H1 (cell line): ENCODE results near the gene PTPN1. TPM values are rescaled to one million over a fixed set of nuclear protein-coding genes. Genes with fewer than 3 reads are reported as not detected.

Experiments
- CTCF ChIA-PET: fragments of 300-600 bp; sonication (Branson Sonifier 250); formaldehyde crosslinking; loops from one replicate; lab custom pipeline; 2021; ENCODE audit not compliant: partially characterized antibody; lab: Charles Lee
- POLR2A ChIA-PET: fragments of 300-600 bp; sonication (Branson Sonifier 250); formaldehyde crosslinking; loops from one replicate; lab custom pipeline; 2021; ENCODE audit warnings: inconsistent platforms; ENCODE audit not compliant: partially characterized antibody; lab: Charles Lee
- DNase-seq, 2 experiments: peaks; one replicate each; pipeline versions ENCODE4 v3.0.0 to v3.0.0-alpha.2; 2010 to 2022; ENCODE audit warnings: low spot score in 2 of 2, low read depth in 1 of 2, mixed read lengths in 1 of 2
- FAIRE-seq: peaks from 2 replicates; lab custom pipeline; 2011; peaks lifted over from hg19 to GRCh38; lab: Jason Lieb, UNC
- H2AFZ ChIP-seq: 2 replicates; pipeline ENCODE4 v1.8.1; 2012; ENCODE audit warnings: low read length, inconsistent platforms
- H2AK5ac ChIP-seq: 2 replicates; pipeline ENCODE4 v1.6.1; 2013; ENCODE audit warnings: low read depth, low read length
- H2BK120ac ChIP-seq: replicated peaks from 2 replicates; pipeline ENCODE3; 2013; ENCODE audit warnings: low read depth, low read length, inconsistent platforms
- H2BK12ac ChIP-seq: 2 replicates; pipeline ENCODE4 v1.6.1; 2013; ENCODE audit warnings: low read depth, low read length
- H2BK15ac ChIP-seq: 2 replicates; pipeline ENCODE4 v1.6.1; 2013; ENCODE audit warnings: low read length
- H2BK20ac ChIP-seq: 2 replicates; pipeline ENCODE4 v1.6.1; 2013; ENCODE audit warnings: low read length
- H2BK5ac ChIP-seq: 2 replicates; pipeline ENCODE4 v1.6.1; 2013; ENCODE audit warnings: low read depth, low read length
- H3K14ac ChIP-seq: 2 replicates; pipeline ENCODE4 v1.6.1; 2013; ENCODE audit warnings: inconsistent platforms; ENCODE audit not compliant: insufficient read length
- H3K18ac ChIP-seq: 2 replicates; pipeline ENCODE4 v1.6.1; 2013; ENCODE audit warnings: low read length; ENCODE audit errors: extremely low read depth
- H3K23ac ChIP-seq: 2 replicates; pipeline ENCODE4 v1.6.1; 2013; ENCODE audit warnings: inconsistent platforms; ENCODE audit not compliant: insufficient read length
- H3K23me2 ChIP-seq: 2 replicates; pipeline ENCODE4 v1.6.1; 2013; ENCODE audit warnings: low read depth, low read length
- H3K27ac ChIP-seq: 2 replicates; pipeline ENCODE4 v1.6.1; 2011; ENCODE audit warnings: low read depth, low read length, inconsistent platforms
- H3K27me3 ChIP-seq, 4 experiments: replicated peaks in 1 of 4; 1 replicate in 1 of 4; 2 replicates in 3 of 4; pipeline versions ENCODE4 v1.6.1 to v1.8.1; 2011 to 2013; ENCODE audit warnings: low read length in 3 of 4, mild to moderate bottlenecking in 3 of 4, inconsistent platforms in 2 of 4, mixed read lengths in 2 of 4, moderate library complexity in 1 of 4; ENCODE audit not compliant: control insufficient read depth in 3 of 4, insufficient read depth in 3 of 4; ENCODE audit errors: extremely low read depth in 1 of 4
- H3K36me3 ChIP-seq, 4 experiments: 2 replicates each; pipeline versions ENCODE4 v1.6.1 to v1.8.1; 2011 to 2013; ENCODE audit warnings: mild to moderate bottlenecking in 4 of 4, low read length in 3 of 4, moderate library complexity in 2 of 4, control low read depth in 1 of 4, inconsistent platforms in 1 of 4; ENCODE audit not compliant: insufficient read depth in 4 of 4, control insufficient read depth in 2 of 4
- H3K4ac ChIP-seq: replicated peaks from 2 replicates; pipeline ENCODE3; 2013; ENCODE audit warnings: low read length, low read depth, mixed read lengths, inconsistent platforms; ENCODE audit not compliant: insufficient read length
- H3K4me1 ChIP-seq, 4 experiments: replicated peaks in 1 of 4; 1 replicate in 1 of 4; 2 replicates in 3 of 4; pipeline versions ENCODE4 v1.6.1 to v1.8.1; 2011 to 2013; ENCODE audit warnings: low read length in 3 of 4, inconsistent platforms in 2 of 4, mixed read lengths in 1 of 4; ENCODE audit not compliant: insufficient read depth in 4 of 4, control insufficient read depth in 3 of 4
- H3K4me2 ChIP-seq, 2 experiments: 2 replicates each; pipeline versions ENCODE4 v1.6.1 to v1.8.1; 2011 to 2013; ENCODE audit warnings: low read depth in 2 of 2, low read length in 2 of 2, control low read depth in 1 of 2, inconsistent platforms in 1 of 2, mild to moderate bottlenecking in 1 of 2; ENCODE audit not compliant: insufficient read depth in 1 of 2
- H3K4me3 ChIP-seq, 4 experiments: fragments of 200-600, 300-600 bp in 1 of 4; sonication (generic), shearing (Covaris generic), sonication (Bioruptor Twin) in 1 of 4; 2 replicates each; pipeline versions ENCODE4 v1.5.1 to v1.8.1; 2011 to 2016; ENCODE audit warnings: low read length in 4 of 4, low read depth in 3 of 4, control low read depth in 2 of 4, inconsistent platforms in 2 of 4, mild to moderate bottlenecking in 2 of 4, mixed read lengths in 1 of 4, moderate library complexity in 1 of 4; ENCODE audit not compliant: insufficient read depth in 2 of 4; ENCODE audit errors: extremely low read depth in 1 of 4
- H3K56ac ChIP-seq: replicated peaks from 2 replicates; pipeline ENCODE3; 2013; ENCODE audit warnings: low read depth, mild to moderate bottlenecking, mixed read lengths, low read length, inconsistent platforms; ENCODE audit not compliant: insufficient read length
- H3K79me1 ChIP-seq: 2 replicates; pipeline ENCODE4 v1.6.1; 2013; ENCODE audit warnings: low read depth, low read length, control low read depth
- H3K79me2 ChIP-seq, 2 experiments: 2 replicates each; pipeline versions ENCODE4 v1.6.1 to v1.8.1; 2012 to 2013; ENCODE audit warnings: low read length in 2 of 2, mild to moderate bottlenecking in 2 of 2, inconsistent platforms in 1 of 2; ENCODE audit not compliant: insufficient read depth in 2 of 2, control insufficient read depth in 1 of 2
- H3K9ac ChIP-seq, 4 experiments: replicated peaks in 1 of 4; 1 replicate in 1 of 4; 2 replicates in 3 of 4; pipeline versions ENCODE4 v1.6.1 to v1.8.1; 2011 to 2013; ENCODE audit warnings: low read depth in 3 of 4, low read length in 3 of 4, control low read depth in 2 of 4, mild to moderate bottlenecking in 2 of 4, moderate library complexity in 2 of 4, inconsistent platforms in 1 of 4; ENCODE audit errors: extremely low read depth in 1 of 4
- H3K9me3 ChIP-seq, 2 experiments: 2 replicates each; pipeline versions ENCODE4 v1.6.1 to v1.8.1; 2012 to 2013; ENCODE audit warnings: mild to moderate bottlenecking in 2 of 2, moderate library complexity in 2 of 2, control low read depth in 1 of 2, inconsistent platforms in 1 of 2, low read depth in 1 of 2, low read length in 1 of 2, mixed read lengths in 1 of 2; ENCODE audit not compliant: insufficient read depth in 2 of 2
- H4K20me1 ChIP-seq, 2 experiments: replicated peaks in 1 of 2; 2 replicates each; pipeline versions ENCODE3 to v1.8.1; 2011 to 2013; ENCODE audit warnings: inconsistent platforms in 2 of 2, low read length in 2 of 2, mild to moderate bottlenecking in 1 of 2; ENCODE audit not compliant: insufficient read depth in 2 of 2, control insufficient read depth in 1 of 2
- H4K5ac ChIP-seq: 2 replicates; pipeline ENCODE4 v1.6.1; 2013; ENCODE audit warnings: low read length, low read depth, mixed read lengths, inconsistent platforms; ENCODE audit not compliant: insufficient read length
- H4K8ac ChIP-seq: 2 replicates; pipeline ENCODE4 v1.8.0; 2013; ENCODE audit warnings: mild to moderate bottlenecking, moderate library complexity, low read length, inconsistent platforms; ENCODE audit not compliant: insufficient read depth; ENCODE audit errors: extremely low read depth
- H4K91ac ChIP-seq: replicated peaks from 2 replicates; pipeline ENCODE3; 2013; ENCODE audit warnings: low read length, mixed read lengths, inconsistent platforms; ENCODE audit not compliant: insufficient read length
- CEBPB ChIP-seq: IDR thresholded peaks from 2 replicates; pipeline ENCODE4 v1.6.1; 2012; ENCODE audit warnings: low read depth, low read length
- HDAC2 ChIP-seq, 2 experiments: fragments of 300-600 bp in 1 of 2; sonication (generic) in 1 of 2; IDR thresholded peaks; 2 replicates each; pipeline ENCODE4 v1.6.1; 2011 to 2012; ENCODE audit warnings: low read depth in 2 of 2, low read length in 2 of 2, mild to moderate bottlenecking in 2 of 2, moderate library complexity in 2 of 2, borderline replicate concordance in 1 of 2, inconsistent platforms in 1 of 2
- JUN ChIP-seq: IDR thresholded peaks from 2 replicates; pipeline ENCODE4 v1.6.1; 2011; ENCODE audit warnings: low read depth, mild to moderate bottlenecking, improper control_type of control experiment, low read length
- NRF1 ChIP-seq: IDR thresholded peaks from 2 replicates; pipeline ENCODE4 v1.6.1; 2011; ENCODE audit warnings: mild to moderate bottlenecking, low read depth, low read length, improper control_type of control experiment
- POLR2A ChIP-seq, 2 experiments: IDR thresholded peaks; 1 replicate in 1 of 2; 2 replicates in 1 of 2; pipeline ENCODE4 v1.6.1; 2011; ENCODE audit warnings: low read depth in 2 of 2, low read length in 2 of 2, mild to moderate bottlenecking in 2 of 2; ENCODE audit errors: control extremely low read depth in 1 of 2
- POU5F1 ChIP-seq: IDR thresholded peaks from 2 replicates; pipeline ENCODE4 v1.6.1; 2011; ENCODE audit warnings: low read depth, mild to moderate bottlenecking, low read length, moderate library complexity
- RFX5 ChIP-seq: IDR thresholded peaks from 2 replicates; pipeline ENCODE4 v1.6.1; 2011; ENCODE audit warnings: low read depth, low read length, improper control_type of control experiment, borderline replicate concordance
- RNF2 ChIP-seq: fragments of 200-900, 300-1000 bp; sonication (generic); IDR thresholded peaks from 2 replicates; pipeline ENCODE4 v1.7.1; 2016; ENCODE audit warnings: borderline replicate concordance, low read depth, mild to moderate bottlenecking, antibody characterized with exemption, low read length; ENCODE audit not compliant: poor library complexity, severe bottlenecking; ENCODE audit errors: missing control alignments
- SAP30 ChIP-seq: fragments of 300-600 bp; sonication (generic); IDR thresholded peaks from 2 replicates; pipeline ENCODE4 v1.7.1; 2012; ENCODE audit warnings: low read length, moderate library complexity, mild to moderate bottlenecking, inconsistent platforms; ENCODE audit not compliant: insufficient read depth, insufficient replicate concordance
- SIN3A ChIP-seq, 2 experiments: IDR thresholded peaks in 1 of 2; conservative IDR thresholded peaks in 1 of 2; 2 replicates each; pipeline ENCODE4 v1.6.1; 2011 to 2012; ENCODE audit warnings: low read length in 2 of 2, improper control_type of control experiment in 1 of 2, low read depth in 1 of 2, mild to moderate bottlenecking in 1 of 2
- SRF ChIP-seq: IDR thresholded peaks from 2 replicates; pipeline ENCODE4 v1.6.1; 2011; ENCODE audit warnings: mild to moderate bottlenecking, low read depth, low read length, moderate library complexity
- SUZ12 ChIP-seq: fragments of 200-600 bp; sonication (generic); IDR thresholded peaks from 2 replicates; pipeline ENCODE4 v1.6.1; 2012; ENCODE audit warnings: mild to moderate bottlenecking, inconsistent platforms, low read length, moderate library complexity, mixed read lengths
- WGBS, 2 experiments: shearing (Covaris generic) in 1 of 2; methylation state at CpG; one replicate each; pipeline versions ENCODE4 v1.1.6 to v1.1.7; 2013 to 2015; ENCODE audit warnings: low lambda C conversion rate in 2 of 2, mixed read lengths in 2 of 2, inconsistent platforms in 1 of 2, low coverage in 1 of 2, missing lambda C conversion rate in 1 of 2; ENCODE audit not compliant: insufficient replicate concordance in 2 of 2, insufficient coverage in 1 of 2, insufficient read length in 1 of 2; ENCODE audit errors: extremely low coverage in 1 of 2, missing lambda C conversion rate in 1 of 2; 5-methylcytosine and 5-hydroxymethylcytosine counted together
- polyA plus RNA-seq, 7 experiments: library from polyadenylated mRNA; depleted of rRNA in 3 of 7; stranded (reverse) in 5 of 7; unstranded in 2 of 7; fragments of >200 nt in 5 of 7; fragments of 200-250 nt in 2 of 7; gene quantifications; 1 replicate in 5 of 7; 2 replicates in 1 of 7; 4 replicates in 1 of 7; pipeline versions ENCODE4 v1.2.1 to v1.2.3, GENCODE V29; 2011 to 2013; ENCODE audit warnings: missing spikeins in 2 of 7, mixed read lengths in 2 of 7
- total RNA-seq: library from RNA; stranded (reverse); fragmentation: NEBNext Ultra II Directional; extraction: Animal tissue kit (Norgen Biotek cat#: 25700); gene quantifications from 2 replicates; pipeline ENCODE4 v1.2.1, GENCODE V29; 2021
- TF ChIP-seq, protein P1 (sequence below): IDR thresholded peaks from 2 replicates; pipeline ENCODE4 v1.6.1; 2012; ENCODE audit warnings: inconsistent platforms

PTPN1 gene
- total and polyA plus RNA-seq, 2 of the 8 experiments (the other 6 are each of a cell fraction or from before 2014, with no cell fraction given) = 18.6 to 32.1 TPM

DNA sequence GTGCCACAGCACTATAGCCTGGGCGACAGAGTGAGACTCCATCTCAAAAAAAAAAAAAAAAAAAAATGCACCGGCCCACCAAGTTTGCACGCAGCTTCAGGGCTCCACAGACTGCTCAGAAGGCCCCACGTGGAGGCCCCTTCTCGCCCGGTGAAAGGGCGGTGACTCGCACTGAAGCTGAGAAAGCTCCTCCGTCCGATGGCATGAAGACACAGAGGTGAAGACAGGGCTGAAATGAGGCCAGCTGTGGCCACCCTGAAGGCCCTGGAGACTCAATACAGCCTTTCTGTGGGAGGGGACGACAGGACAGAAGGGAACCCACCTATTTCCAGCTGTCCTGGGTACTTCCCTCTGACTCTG, 84.0 kb downstream of the PTPN1 start:
- POLR2A ChIA-PET = interaction anchor here (1.3 kb wide), 1 partner anchor 69 kb away, joined by 3 read pairs; no protein-coding TSS in a partner anchor
- no peak overlapping the region for H3K9ac ChIP-seq
- no peak overlapping the region for H2BK12ac ChIP-seq
- H3K9me3 ChIP-seq = no peaks in the 10 kb centered on the region
- H3K23me2 ChIP-seq = no peaks in the 10 kb centered on the region; the same call in 1 of the 2 replicates
- H4K5ac ChIP-seq = no peak overlapping the region
- H3K4ac ChIP-seq = no peak overlapping the region
- H3K4me1 ChIP-seq = peaks cover 0 to 13% (median 8%) of the 10 kb centered on the region in 4 experiments; a peak in 4 of 7 replicates
- H4K91ac ChIP-seq = peak overlapping the region; percentile 54
- H3K79me1 ChIP-seq = no peaks in the 10 kb centered on the region; the same call in 1 of the 2 replicates
- no peaks in the 10 kb centered on the region for H3K79me2 ChIP-seq
- no peak overlapping the region for H3K27ac ChIP-seq
- 82% methylated on average over 10 of the region's 11 CpGs; no CpG with 5 or more reads in 1 of the 2 experiments for WGBS, 2 experiments
- H4K20me1 ChIP-seq = no peaks in the 10 kb centered on the region
- no peak overlapping the region for H2BK15ac ChIP-seq
- CTCF ChIA-PET = interaction anchor here (0.6 to 1.2 kb wide), 8 partner anchors 9 to 416 kb away, joined by 3 to 5 read pairs (median 3); no protein-coding TSS in a partner anchor
- H3K14ac ChIP-seq = no peak overlapping the region
- FAIRE-seq (no peak), DNase-seq (no peak)
- H3K18ac ChIP-seq = no peak overlapping the region
- H2BK20ac ChIP-seq = no peak overlapping the region
- H2BK120ac ChIP-seq = no peak overlapping the region
- no peak overlapping the region for H3K56ac ChIP-seq
- H3K4me3 ChIP-seq = no peak overlapping the region
- H4K8ac ChIP-seq = peak overlapping the region; percentile 37; the same call in 1 of the 2 replicates
- no peak overlapping the region for H2AFZ ChIP-seq
- no peaks in the 10 kb centered on the region for H3K36me3 ChIP-seq
- H3K23ac ChIP-seq = no peak overlapping the region
- H2BK5ac ChIP-seq = no peak overlapping the region
- no peak overlapping the region for H2AK5ac ChIP-seq
- H3K4me2 ChIP-seq = no peak overlapping the region
- no peaks in the 10 kb centered on the region for H3K27me3 ChIP-seq
- no peak for TF ChIP-seq NRF1
- no peak for TF ChIP-seq RFX5
- no peak for TF ChIP-seq CEBPB
- TF ChIP-seq SUZ12 = no peak
- TF ChIP-seq SIN3A (conservative IDR thresholded peaks at IDR 0.05 in 1 of 2, IDR thresholded peaks at IDR 0.05 in 1 of 2; ENCODE audit: low read depth in 1 of 2, low read length in 2 of 2) = no peak
- TF ChIP-seq HDAC2 (IDR thresholded peaks at IDR 0.05; ENCODE audit: borderline replicate concordance in 1 of 2, low read depth in 2 of 2, low read length in 2 of 2) = no peak
- TF ChIP-seq POLR2A (IDR thresholded peaks at IDR 0.05; ENCODE audit: control extremely low read depth in 1 of 2, low read depth in 2 of 2, low read length in 2 of 2) = no peak
- no peak for TF ChIP-seq RNF2
- no peak for TF ChIP-seq POU5F1
- no peak for TF ChIP-seq JUN
- TF ChIP-seq SRF = no peak
- TF ChIP-seq, protein P1, sequence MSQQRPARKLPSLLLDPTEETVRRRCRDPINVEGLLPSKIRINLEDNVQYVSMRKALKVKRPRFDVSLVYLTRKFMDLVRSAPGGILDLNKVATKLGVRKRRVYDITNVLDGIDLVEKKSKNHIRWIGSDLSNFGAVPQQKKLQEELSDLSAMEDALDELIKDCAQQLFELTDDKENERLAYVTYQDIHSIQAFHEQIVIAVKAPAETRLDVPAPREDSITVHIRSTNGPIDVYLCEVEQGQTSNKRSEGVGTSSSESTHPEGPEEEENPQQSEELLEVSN = no peak
- no peak for TF ChIP-seq SAP30
